Activated CD4-positive, alpha-beta T cell treated with anti-CD3 and anti-CD28 coated beads, Interleukin-2, amount 50 U/mL, for 16 hours (primary cell): ENCODE data around the gene BABAM2.

ENCODE experiments used
- DNase-seq: peaks from one replicate; pipeline ENCODE4 v3.0.0-alpha.2; 2020

BABAM2 gene

DNA sequence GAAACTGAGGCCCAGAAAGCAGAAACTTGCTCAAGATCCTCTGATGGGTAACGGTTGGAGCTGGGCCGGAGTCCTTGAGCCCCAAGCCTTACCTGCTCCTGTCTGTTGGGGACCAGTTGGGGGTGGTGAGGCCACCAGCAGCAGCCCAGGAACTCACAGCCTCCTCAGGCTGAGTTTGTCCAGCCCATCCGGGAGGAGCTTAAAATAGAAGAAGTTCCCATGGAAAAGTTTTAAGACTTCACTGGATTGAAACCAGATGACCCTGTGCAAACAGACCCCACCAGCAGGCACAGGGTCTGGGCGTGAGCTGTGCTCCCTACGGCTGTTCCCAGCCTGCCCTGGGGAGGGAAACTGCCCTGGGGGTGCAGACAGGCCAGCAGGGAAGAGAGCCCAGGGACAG, 461.6 kb downstream of the BABAM2 start:
- DNase-seq: no peak

GRCh38 chr2:28352610-28353195, 462.2 kb downstream of the BABAM2 start:
- DNase-seq: no peak

DNA sequence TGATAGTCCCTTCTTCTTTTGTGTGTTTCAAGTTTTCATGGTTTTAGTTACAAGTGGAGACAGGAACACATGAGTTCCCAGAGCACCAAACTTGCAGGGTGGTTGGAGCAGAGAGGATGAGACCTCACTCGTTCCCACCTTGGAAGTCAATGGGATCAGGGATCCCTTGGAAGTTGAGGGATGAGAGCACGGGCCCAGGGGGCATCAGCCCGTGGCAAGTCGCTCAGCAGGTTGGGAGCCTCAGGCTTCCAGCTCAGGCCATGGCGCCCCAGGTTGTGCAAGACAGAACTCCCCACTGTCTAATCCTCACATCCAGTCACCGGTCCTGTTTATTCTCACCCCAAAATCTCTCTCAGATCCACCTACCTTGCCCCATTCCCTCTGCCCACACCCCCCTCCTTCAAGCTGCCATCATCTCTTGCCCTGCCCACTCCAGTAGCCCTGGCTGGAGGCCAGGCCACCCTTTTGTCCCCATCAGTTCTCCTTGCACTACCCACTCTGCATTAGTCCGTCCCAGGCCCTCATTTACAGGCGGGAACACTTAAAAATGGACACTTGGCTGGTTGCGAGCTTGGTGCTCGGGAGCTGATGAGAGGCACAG, 464.5 kb downstream of the BABAM2 start:
- DNase-seq: no peak

- DNase-seq: no peak
Measured at GRCh38 chr2:28355521-28356094, 465.1 kb downstream of the BABAM2 start.

- no peak for DNase-seq
Measured at GRCh38 chr2:28356095-28356911, 465.8 kb downstream of the BABAM2 start.

DNA sequence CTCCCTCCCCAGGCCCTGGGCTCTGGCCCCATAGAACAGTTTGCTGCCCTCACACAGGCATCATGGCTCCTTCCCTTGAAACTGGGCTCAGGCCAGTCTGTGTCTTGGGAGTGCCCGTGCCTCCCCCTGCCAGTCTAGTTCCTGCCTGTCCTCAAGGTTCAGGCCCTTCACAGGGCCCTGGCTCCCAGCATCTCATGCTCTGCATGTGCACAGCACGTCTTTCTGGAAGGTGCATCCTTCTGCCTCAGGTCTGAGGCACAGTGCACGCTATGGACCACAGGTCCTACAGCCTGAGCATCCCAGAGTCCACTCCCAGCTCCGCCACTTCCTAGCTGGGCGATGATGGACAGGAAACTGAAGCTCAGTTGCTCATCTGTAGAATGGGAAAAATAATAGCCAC, 466.5 kb downstream of the BABAM2 start:
- no peak for DNase-seq

DNA sequence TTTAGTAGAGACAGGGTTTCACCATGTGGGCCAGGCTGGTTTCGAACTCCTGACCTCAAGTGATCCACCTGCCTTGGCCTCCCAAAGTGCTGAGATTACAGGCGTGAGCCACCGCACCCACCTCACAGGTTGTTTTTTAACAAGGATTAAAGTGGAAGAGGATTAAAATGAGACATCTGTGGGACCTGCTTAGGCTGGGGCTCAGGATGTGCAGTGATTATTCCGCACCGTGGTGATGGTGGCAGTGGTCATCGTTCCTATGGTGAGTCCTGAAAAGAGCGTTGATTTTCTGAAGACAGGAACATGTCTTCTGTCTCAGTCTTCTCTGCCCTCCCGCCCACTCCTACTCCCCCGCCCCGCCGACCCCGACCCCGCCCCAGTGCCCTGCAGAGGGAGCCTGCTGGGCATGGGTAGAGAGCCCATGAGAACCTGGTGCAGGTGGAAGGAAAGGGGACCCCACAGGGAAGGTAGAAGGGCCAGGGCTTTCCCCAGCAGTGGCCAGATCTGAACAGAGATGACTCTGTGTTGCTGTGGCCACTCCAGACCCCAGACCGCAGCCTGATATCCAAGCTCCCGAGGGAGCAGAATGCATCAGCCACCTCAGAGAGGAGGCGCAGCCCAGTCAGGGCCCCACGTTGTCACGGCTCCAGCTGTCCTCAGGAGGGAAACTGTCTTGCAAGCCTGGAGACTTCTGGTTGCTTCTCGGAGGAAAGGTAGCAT, 467.6 kb downstream of the BABAM2 start:
- no peak for DNase-seq

DNA sequence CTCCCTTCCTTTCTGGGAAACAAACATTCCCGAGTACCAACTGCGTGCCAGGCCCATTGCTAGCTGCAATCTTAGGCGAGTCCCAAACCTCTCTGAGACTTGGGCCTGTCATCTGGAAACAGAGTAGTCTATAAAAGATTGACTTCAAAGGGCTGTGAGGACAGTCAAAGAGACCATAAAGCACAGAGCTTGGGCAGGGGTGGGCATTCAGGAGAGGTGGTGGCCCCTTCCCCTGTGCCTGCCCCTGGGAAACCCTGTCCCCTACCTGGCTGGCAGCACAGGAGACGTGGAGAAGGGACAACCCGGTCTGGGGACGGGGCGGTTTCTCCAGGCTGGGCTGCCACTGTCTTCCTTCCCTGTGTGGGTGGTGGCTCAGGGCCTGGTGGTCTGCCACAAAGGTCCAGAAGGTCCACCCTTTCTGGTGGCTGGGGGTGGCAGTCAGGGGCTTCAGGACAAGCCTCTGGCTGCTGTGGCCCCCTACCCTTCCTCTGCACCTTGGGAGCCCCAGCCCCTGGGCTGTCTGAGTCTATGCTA, 468.2 kb downstream of the BABAM2 start:
- DNase-seq: no peak

DNA sequence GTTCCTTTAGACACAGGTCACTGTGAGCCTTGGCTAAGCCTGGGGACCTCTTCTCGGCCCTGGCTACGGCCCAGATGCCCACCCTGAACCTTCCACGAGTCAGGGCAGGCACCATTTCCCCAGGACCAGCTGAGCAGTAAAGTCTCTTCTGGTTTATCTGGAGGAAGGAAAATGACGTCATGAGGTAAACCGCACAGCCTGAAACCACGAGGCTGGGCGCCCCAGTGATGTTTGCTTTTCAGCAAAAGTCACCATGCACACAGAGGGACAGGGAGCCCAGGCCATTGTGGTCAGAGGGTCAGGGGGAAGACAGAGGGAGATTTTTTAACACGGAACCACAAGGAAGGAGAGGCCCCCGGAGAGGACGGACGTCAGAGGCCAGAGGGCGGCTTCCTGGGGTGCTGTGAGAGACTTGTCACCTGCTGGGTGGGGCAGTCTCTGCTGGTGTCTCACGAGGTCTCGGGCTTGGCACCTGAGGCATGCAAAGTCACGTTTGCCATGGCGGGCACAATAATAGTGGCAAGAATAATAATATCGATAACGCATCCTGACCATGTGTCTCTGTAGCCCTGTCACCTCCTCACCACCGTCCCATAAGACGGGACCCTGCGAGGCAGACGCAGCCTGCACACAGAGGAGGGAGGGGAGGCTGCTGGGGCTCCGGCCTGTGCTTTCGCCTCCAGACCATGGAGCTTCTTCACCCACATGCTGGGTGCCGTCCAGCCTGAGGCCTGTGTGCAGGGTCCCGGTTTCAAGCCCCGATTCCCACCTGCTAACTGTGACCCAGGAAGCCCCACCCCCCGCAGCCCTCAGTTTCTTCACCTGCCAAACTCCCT, 468.9 kb downstream of the BABAM2 start:
- DNase-seq: peak; percentile 90

GRCh38 chr2:28360058-28360717, 469.7 kb downstream of the BABAM2 start:
- no peak for DNase-seq

DNA sequence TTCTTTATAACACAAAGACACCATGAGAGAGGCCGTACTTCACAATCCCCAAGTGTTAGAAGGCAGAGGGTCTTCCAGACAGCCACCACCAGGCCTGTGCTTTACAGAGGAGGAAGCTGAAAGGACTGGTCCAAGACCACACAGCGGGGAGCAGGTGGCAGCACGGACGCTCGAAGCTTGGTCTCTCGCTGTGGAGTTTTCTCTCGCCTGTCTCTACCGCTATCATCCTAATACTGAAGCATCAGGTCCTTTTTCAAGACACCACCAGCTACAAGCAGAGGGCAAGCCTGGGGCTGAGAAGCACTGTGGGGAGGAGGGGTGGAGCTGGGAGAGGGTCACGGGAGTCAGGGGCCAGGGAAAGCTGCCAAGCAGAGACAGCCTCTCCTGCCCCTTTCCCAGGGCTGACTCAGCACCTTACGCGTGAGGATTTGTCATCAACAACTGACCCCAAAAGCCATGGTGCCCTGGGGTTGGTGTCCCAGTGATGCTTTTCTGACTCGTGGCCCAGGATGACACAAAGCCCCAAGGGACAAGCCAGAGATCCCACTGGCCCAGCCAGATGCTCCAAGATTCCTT, 470.3 kb downstream of the BABAM2 start:
- no peak for DNase-seq

DNA sequence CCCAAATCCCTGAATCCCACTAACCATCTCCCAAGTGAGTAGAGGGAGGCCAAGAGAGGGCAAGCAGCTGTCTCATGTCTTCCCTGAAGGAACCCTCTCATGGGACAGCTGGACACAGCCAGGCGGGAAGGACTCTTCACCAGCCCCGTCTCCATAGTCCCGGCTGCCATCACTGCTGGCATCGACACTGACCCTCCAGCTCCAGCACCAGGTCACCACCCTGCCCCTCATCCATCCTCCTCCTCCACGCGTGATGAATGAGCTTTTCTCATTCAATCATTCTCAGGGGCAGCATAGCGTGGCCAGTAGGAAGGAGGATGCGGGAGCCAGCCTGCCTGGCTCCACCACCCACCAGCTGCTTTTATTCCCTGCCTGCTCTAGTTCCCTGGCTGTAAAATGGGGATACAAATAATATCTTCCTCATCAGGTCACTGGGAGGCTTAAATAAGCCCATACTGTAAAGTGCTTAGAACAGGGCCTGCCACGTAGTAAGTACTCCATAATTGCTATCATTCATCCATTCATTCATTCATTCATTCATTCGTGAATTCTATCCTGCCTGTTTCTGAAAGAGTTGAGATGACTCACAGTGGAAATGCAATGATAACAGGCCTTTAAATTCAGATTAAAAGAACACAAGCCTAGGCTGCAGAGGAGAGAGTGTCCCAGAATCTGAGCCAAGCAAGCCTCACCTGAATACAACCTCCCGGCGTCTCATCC, 471.6 kb downstream of the BABAM2 start:
- no peak for DNase-seq

DNA sequence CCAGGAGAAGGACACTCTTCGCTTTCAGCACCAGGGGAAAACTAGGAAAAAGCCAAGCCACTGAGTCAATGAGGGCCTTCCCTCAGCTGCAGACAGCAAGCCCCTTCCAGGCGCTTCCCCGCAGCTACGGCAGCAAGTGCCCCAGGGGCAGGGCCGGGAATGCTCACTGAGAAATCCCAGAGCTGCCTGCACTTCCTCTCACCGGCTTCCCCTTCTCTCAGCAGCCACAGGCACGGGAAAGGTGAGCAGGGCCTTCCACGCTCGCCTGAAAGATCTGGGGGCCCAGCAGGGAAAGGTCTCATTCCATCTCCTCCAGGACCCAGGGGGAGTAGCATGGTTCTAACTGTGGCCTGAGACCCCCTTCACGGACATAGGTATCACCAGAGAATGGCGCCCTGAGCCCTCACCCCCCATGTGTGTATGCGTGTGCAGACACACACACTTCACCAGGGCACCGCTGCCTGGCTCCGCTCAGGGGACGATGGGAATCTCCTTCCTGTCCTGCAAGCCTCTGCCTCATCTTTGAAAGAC, 472.5 kb downstream of the BABAM2 start:
- no peak for DNase-seq

DNA sequence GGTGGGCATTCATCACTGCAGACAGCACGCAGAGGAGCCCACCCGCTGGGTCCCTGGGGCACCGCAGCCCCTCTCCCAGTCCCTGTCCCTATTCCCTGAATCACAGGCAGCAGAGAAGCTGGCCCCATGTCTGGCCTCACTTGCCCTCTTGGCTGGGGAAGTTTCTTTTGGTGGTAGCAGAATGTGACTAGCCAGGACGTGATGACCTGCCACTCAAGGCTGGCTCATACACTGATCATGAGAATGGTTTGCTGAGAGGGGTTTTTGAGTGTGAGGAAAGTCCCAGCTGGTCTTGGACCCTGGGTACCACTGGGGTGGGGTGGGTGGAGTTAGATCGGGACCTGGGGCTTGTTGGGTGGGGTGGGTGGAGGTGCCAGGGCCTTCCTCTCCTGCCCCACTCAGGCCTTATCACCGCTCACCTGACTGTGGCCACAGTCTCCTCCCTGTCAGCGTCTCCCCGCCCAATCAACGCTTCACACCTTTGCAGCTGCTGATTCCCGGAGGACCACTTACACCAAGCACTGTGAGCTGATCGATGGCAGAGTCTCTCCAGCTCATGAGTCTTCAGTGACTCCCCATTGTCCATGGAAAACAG, 473.3 kb downstream of the BABAM2 start:
- no peak for DNase-seq

DNA sequence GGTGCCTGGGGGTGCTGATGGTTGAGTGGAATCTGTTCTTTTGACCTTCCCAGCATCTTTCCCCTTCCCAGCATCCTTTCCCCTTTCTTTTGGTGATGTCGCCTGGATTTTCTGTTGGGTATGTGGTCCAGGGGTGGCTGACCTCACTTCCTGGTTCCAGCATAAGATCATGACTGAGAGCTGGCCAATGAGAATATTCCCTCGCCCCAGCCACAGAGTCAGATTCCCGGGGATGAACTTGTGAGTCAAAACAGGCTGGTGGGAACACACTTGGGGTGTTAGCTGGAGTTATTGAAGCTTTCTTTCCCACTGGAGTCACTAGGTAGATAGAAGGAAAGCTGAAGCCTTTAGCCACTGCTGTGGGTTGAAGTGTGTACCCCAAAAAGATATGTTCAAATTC, 474.1 kb downstream of the BABAM2 start:
- DNase-seq: no peak

DNA sequence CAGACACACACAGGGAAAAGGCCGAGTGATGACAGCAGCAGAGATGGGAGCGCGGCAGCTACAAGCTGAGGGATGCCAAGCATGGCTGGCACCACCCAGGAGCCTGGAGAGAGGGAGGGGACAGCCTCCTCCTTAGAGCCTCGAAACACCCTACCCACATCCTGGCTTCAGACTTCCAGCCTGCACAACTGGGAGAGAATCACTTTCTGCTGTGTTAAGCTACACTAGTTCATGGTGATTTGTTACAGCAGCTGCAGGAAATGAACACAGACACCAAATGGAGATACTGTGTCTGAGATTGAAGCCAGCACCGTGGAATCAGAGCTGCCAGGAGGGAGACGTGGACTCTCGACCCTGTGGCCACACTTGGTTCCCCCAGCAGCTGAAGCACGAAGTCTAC, 474.6 kb downstream of the BABAM2 start:
- no peak for DNase-seq

DNA sequence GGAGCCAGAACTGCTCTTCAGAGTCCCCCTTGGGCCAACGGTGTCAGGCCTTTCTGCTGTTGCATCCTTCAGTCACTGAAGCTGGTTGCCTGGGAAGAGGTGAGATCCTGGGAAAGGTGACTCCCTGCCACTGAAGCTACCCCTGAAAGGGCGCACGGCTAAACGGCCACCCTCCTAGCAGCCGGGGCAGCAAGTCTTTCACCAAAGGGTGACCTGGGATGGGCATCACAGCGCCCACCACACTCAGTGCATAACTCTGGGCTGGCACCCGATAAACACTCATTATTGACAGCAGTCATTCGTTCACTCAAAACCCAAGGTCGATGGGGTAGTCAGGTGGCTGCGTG, 475.6 kb downstream of the BABAM2 start:
- DNase-seq: no peak

DNA sequence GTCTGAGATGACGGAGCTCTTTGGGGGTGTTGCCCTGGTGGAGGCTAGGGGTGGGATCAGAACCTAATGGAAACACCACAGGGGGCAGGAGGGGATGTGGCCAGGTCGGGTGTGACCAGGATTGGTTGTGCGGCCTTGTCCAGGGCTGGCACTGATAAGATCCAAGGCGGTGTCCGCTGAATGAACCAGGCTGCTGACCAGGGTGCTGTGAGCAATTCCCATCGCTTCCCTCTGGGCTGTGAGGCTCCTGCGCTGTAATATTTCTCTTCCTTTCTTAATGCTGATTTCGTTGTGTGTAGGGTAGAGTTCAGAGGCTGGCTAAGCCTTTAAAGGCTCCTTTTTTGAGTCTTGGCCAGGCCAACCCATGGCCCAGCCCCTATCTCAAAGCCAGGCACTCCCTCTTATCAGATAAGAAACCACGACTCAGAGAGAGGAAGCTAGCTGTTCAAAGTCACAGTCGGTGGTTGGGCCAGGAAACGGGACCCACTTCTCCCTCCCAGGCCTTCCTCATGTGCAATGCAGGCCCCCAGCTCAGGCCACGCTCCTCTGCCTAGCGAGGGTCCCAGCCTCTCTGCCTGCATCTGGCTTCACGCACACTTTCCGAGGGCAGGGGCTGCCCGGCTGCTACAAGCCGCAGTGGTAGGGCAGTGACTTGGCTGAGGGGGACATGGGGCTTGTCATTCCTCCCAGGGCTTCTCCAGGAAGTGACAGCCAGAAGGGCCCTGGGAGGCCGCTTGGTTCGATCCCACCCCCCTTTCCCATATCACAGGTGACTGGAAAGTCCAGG, 476.2 kb downstream of the BABAM2 start:
- peak; percentile 80 for DNase-seq
